Measurements from ENCODE around the gene GUK1.

Gene GUK1

DNA sequence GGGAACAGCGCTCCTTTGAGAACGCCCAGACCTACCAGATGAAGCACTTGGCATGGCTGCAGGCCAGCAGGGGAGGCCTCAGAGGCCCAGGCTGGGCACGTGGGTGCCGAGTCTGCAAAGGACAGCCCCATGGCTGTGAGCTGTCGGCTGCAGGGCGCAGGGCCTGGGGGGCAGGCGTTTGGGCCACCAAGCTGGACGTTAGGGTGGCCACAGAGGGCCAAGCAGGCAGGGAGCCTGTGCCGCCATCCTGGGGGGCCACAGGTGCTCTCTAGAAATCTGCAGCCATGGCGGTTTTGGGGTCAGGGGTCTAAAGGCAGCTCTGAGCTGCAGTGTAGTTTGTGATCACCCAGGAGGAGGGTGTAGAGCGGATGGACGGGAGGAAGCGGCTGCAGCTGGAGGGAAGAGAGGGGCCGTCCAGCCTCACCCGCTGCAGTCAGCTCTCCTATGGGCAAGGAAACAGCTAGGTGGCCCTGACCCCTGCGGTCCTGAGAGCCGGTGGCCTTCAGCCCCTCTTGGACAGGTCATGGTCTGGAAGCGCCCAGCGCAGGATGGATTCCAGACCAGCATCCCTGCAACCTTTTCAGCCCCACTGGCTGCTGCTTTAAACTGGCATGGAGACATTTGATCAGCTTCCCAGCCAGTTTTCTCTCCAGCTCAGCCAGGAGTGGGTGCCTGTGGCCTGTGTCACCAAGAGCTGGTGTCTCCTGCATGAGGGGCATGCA lies 36.5 kb downstream of the GUK1 start:
- H3K27me3 ChIP-seq: no peaks in the 10 kb centered on the region
- TF ChIP-seq Cebpa-rat (IDR thresholded peaks at IDR 0.05): no peak
- H3K4me2 ChIP-seq: peak overlapping the region; percentile 61 to 95 (median 80)
- no peak overlapping the region; a peak in 1 of 22 replicates for H3K27ac ChIP-seq
- no peak overlapping the region for H3K4me3 ChIP-seq
- peaks cover 51 to 72% (median 56%) of the 10 kb centered on the region in 10 experiments for H3K4me1 ChIP-seq
- peaks cover 0 to 91% (median 56%) of the 10 kb centered on the region in 11 experiments; a peak in 16 of 22 replicates for H4K20me1 ChIP-seq
- H3K36me3 ChIP-seq: peaks cover 0 to 16% (median 10%) of the 10 kb centered on the region in 11 experiments; a peak in 11 of 22 replicates
- peak overlapping the region in 6 of 11 experiments; percentile 4 to 65 (median 54); a peak in 9 of 22 replicates for H3K9ac ChIP-seq
- peaks cover 0 to 6% (median 0%) of the 10 kb centered on the region in 11 experiments; a peak in 2 of 22 replicates for H3K9me3 ChIP-seq (replicated peaks in 1 of 11)

DNA sequence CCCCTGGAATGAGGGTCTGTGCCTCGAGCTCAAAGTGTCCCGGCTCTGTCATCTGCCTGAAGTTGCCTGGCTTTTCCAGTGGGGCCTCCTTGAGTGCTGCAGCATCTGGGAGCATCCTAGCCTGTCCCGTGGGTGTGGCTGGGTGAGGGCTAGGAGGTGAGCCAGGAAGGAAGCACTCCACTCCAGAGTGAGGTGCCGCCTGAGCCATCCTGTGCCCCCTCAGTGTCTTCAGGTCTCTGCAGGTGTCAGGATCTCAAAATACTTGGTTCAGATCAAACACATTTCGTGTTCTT lies 37.0 kb downstream of the GUK1 start:
- Histone ChIP-seq H3K27me3 (no peaks in the 10 kb centered on the region), H3K36me3 (peaks cover 0 to 16% (median 10%) of the 10 kb centered on the region in 11 experiments; a peak in 11 of 22 replicates), H3K9me3 (replicated peaks in 1 of 11) (peaks cover 0 to 6% (median 0%) of the 10 kb centered on the region in 11 experiments; a peak in 2 of 22 replicates), H3K9ac (peak overlapping the region in 2 of 11 experiments; percentile 7 to 51; a peak in 1 of 22 replicates), H3K4me3 (no peak overlapping the region), H3K4me1 (peaks cover 50 to 66% (median 53%) of the 10 kb centered on the region in 10 experiments), H4K20me1 (peaks cover 0 to 89% (median 52%) of the 10 kb centered on the region in 11 experiments; a peak in 16 of 22 replicates), H3K4me2 (peak overlapping the region in 9 of 11 experiments; percentile 61 to 95 (median 80); a peak in 15 of 22 replicates), H3K27ac (no peak overlapping the region)
- TF ChIP-seq Cebpa-rat (IDR thresholded peaks at IDR 0.05): no peak

DNA sequence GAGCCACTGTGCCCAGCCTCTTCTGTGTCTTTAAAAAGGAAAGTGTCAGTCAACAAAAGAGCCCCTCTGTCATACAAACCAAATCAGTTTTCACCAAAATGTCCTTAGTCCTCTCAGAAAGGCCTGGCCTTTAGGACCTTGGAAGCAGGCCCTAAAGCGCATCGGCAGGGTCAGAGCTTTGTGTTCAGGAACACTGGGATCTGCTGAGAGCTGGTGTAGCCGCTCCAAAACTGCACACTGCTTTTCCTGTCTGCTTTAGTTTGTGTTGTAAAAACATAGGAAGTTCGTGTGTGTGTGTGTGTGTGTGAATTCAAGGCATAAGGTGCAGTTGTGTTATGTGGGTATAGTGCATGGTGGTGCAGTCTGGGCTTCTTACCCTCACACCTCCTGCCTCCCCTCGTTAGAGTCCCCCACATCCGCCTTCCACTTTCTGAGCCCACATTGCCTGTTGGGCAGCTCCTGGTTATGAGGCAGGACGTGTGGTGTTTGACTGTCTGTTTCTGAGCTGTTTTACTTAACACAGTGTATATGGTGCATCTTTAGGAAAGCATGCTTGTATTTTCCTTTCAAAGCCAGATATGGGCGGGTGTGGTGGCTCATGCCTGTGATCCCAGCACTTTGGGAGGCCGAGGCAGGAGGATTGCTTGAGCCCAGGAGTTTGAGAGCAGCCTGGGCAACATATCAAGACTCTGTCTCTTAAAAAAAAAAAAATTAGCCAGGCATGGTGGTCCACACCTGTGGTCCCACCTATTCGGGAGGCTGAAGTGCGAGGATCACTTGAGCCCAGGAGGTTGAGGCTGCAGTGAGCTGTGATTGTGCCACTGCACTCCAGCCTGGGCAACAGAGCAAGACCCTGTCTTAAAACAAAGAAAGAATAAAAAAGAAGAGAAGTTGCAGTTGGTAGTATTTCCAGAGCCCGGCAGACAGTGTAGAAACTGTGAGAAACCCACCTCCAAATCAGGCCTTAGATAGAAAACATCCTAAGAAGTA lies 37.9 kb downstream of the GUK1 start:
- Histone ChIP-seq H3K4me2 (peak overlapping the region; percentile 45 to 95 (median 80)), H3K27ac (0 out of 22 replicates have a peak overlapping the region, but pooled peaks of 1 of the 11 experiments have one; percentile 6), H3K4me1 (peaks cover 50 to 61% (median 53%) of the 10 kb centered on the region in 10 experiments), H3K9ac (peak overlapping the region in 5 of 11 experiments; percentile 4 to 52 (median 32); a peak in 5 of 22 replicates), H3K9me3 (replicated peaks in 1 of 11) (peaks cover 0 to 6% (median 0%) of the 10 kb centered on the region in 11 experiments; a peak in 2 of 22 replicates), H3K36me3 (peaks cover 0 to 16% (median 10%) of the 10 kb centered on the region in 11 experiments; a peak in 11 of 22 replicates), H3K4me3 (no peak overlapping the region), H4K20me1 (peaks cover 0 to 83% (median 43%) of the 10 kb centered on the region in 11 experiments; a peak in 16 of 22 replicates), H3K27me3 (no peaks in the 10 kb centered on the region)
- no peak for TF ChIP-seq Cebpa-rat (IDR thresholded peaks at IDR 0.05)

DNA sequence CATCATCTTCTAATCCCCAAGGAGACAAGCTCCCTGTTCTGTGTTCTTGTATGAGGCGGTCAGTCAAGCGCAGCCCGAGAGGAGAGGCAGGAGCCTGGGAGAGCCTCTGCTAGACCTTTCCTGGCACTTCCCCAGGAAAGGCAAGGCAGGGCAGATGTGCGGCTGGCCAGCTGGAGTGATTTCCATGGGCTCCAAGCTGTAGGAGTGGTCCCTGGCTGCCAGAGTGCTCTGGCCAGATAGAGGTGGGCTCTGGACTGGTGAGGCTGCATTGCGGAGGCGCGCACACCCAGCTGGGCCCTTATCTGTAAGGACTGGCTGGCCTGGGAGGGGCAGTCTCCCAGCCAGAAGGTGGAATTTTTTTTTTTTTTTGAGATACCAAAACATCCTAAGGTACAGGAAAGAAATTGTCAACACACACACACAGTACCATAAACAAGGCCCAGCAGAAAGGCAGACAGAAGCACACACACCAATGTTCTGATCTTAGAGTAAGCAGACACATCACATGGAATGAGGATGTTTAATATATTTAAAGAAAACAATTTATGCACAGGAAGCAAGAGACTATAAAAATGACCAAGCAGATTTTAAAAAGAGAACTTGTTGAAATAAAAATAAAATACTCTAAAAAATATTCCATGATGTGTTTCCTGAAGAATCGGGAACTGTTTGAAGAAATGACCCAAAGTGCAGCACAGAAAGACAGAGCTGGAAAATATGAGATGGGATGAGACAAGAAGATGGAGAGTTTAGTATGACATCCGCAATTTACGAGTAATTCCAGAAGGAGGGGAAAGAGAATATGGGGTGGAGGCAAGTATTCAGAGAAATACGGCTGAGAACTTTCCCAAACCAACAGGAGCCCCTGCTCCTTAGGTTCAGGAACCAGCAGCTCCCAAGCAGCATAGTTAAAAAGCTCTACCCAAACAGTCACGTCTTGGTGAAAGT lies 38.9 kb downstream of the GUK1 start:
- peak overlapping the region; percentile 45 to 95 (median 80) for H3K4me2 ChIP-seq
- H3K9ac ChIP-seq: peak overlapping the region in 9 of 11 experiments; percentile 4 to 52 (median 16); a peak in 9 of 22 replicates

DNA sequence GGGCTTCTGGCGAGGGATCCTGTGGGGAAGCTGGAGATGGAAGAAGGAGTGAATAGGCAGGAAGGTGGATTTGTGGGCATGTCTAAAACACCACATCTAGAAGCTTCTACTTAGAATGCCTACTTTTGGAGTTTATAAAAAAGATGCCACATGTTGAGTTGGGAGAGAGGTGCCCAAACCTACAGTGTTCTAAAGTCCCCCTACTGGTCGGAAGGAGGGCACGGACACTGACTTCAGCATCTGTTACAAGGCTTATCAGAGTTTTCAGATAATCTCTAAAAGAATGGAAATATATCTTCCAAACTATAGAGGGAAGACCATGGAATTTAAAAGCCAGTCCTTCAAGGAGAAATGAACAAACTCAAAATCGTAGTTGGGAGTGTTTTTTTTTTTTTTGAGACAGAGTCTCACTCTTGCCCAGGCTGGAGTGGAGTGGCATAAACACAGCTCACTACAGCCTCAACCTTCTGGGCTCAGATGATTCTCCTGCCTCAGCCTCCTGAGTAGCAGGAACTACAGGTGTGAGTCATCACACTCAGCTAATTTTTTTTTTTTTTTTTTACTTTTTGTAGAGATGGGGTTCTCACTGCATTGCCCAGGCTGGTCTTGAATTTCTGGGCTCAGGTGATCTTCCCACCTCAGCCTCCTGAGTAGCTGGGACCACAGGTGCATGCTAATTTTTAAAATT lies 40.3 kb downstream of the GUK1 start:
- H3K27ac ChIP-seq: no peak overlapping the region
- no peak for TF ChIP-seq Cebpa-rat (IDR thresholded peaks at IDR 0.05)
- peak overlapping the region in 3 of 11 experiments; percentile 77 to 87 (median 80); a peak in 3 of 22 replicates for H3K4me2 ChIP-seq
- H3K4me3 ChIP-seq: no peak overlapping the region
- peaks cover 0 to 6% (median under 1%) of the 10 kb centered on the region in 11 experiments; a peak in 4 of 22 replicates for H3K36me3 ChIP-seq
- H4K20me1 ChIP-seq: peaks cover 0 to 72% (median 28%) of the 10 kb centered on the region in 11 experiments; a peak in 15 of 22 replicates
- no peaks in the 10 kb centered on the region for H3K9me3 ChIP-seq (replicated peaks in 1 of 11)
- no peaks in the 10 kb centered on the region for H3K27me3 ChIP-seq
- peaks cover 40 to 51% (median 41%) of the 10 kb centered on the region in 10 experiments for H3K4me1 ChIP-seq
- no peak overlapping the region for H3K9ac ChIP-seq

More for the DNA sequence above, 38.9 kb downstream of the GUK1 start:
- peaks cover 0 to 77% (median 37%) of the 10 kb centered on the region in 11 experiments; a peak in 15 of 22 replicates for H4K20me1 ChIP-seq
- TF ChIP-seq Cebpa-rat (IDR thresholded peaks at IDR 0.05): no peak
- no peaks in the 10 kb centered on the region for H3K27me3 ChIP-seq
- H3K27ac ChIP-seq: peak overlapping the region in 2 of 11 experiments; percentile 6 to 47; a peak in 3 of 22 replicates
- H3K9me3 ChIP-seq (replicated peaks in 1 of 11): peaks cover 0 to 4% (median 0%) of the 10 kb centered on the region in 11 experiments; a peak in 2 of 22 replicates
- H3K36me3 ChIP-seq: peaks cover 0 to 16% (median 10%) of the 10 kb centered on the region in 11 experiments; a peak in 11 of 22 replicates
- no peak overlapping the region; a peak in 1 of 20 replicates for H3K4me3 ChIP-seq
- H3K4me1 ChIP-seq: peaks cover 50 to 61% (median 52%) of the 10 kb centered on the region in 10 experiments

GRCh38 chr1:228180959-228181644 lies 41.0 kb downstream of the GUK1 start:
- H4K20me1 ChIP-seq: peaks cover 0 to 65% (median 21%) of the 10 kb centered on the region in 11 experiments; a peak in 13 of 22 replicates
- no peaks in the 10 kb centered on the region for H3K9me3 ChIP-seq (replicated peaks in 1 of 11)
- H3K4me1 ChIP-seq: peaks cover 33 to 44% (median 34%) of the 10 kb centered on the region in 10 experiments
- no peak overlapping the region for H3K4me3 ChIP-seq
- TF ChIP-seq Cebpa-rat (IDR thresholded peaks at IDR 0.05): no peak
- no peaks in the 10 kb centered on the region for H3K27me3 ChIP-seq
- no peak overlapping the region; a peak in 1 of 22 replicates for H3K4me2 ChIP-seq
- H3K27ac ChIP-seq: no peak overlapping the region
- H3K36me3 ChIP-seq: peaks cover 0 to 6% (median 0%) of the 10 kb centered on the region in 11 experiments; a peak in 1 of 22 replicates
- no peak overlapping the region for H3K9ac ChIP-seq

- H3K27ac ChIP-seq: no peak overlapping the region
- H3K4me1 ChIP-seq: peaks cover 28 to 39% (median 29%) of the 10 kb centered on the region in 10 experiments
- TF ChIP-seq Cebpa-rat (IDR thresholded peaks at IDR 0.05): no peak
- H3K4me2 ChIP-seq: no peak overlapping the region
- peaks cover 0 to 60% (median 15%) of the 10 kb centered on the region in 11 experiments; a peak in 13 of 22 replicates for H4K20me1 ChIP-seq
- H3K4me3 ChIP-seq: no peak overlapping the region
- H3K9ac ChIP-seq: no peak overlapping the region
- H3K27me3 ChIP-seq: no peaks in the 10 kb centered on the region
- no peaks in the 10 kb centered on the region for H3K9me3 ChIP-seq (replicated peaks in 1 of 11)
- peaks cover 0 to 6% (median 0%) of the 10 kb centered on the region in 11 experiments; a peak in 1 of 22 replicates for H3K36me3 ChIP-seq
Observed at GRCh38 chr1:228181645-228182034, 41.6 kb downstream of the GUK1 start.
